Large intestine (tissue), 3 donors: ENCODE results near the gene ZSWIM7. TPM values are rescaled to one million over a fixed set of nuclear protein-coding genes. Genes with fewer than 3 reads are reported as not detected.

ENCODE experiments used
- DNase-seq, 2 donors: peaks; one replicate each; pipeline versions ENCODE4 v3.0.0 to v3.0.0-alpha.2; 2013
- H3K27ac ChIP-seq: one replicate; pipeline ENCODE4 v1.5.1; 2013; ENCODE audit warnings: low read length
- H3K27me3 ChIP-seq: 2 replicates; pipeline ENCODE4 v1.6.1; 2013; ENCODE audit warnings: low read length; ENCODE audit not compliant: control insufficient read depth, insufficient read depth
- H3K36me3 ChIP-seq: 2 replicates; pipeline ENCODE4 v1.6.1; 2013; ENCODE audit warnings: low read length; ENCODE audit not compliant: control insufficient read depth, insufficient read depth
- H3K4me1 ChIP-seq: one replicate; pipeline ENCODE4 v1.6.1; 2013; ENCODE audit warnings: low read length; ENCODE audit not compliant: control insufficient read depth, insufficient read depth
- H3K4me3 ChIP-seq: one replicate; pipeline ENCODE4 v1.5.1; 2013; ENCODE audit warnings: low read length
- H3K9me3 ChIP-seq: one replicate; pipeline ENCODE4 v1.6.1; 2013; ENCODE audit warnings: mild to moderate bottlenecking, low read depth, low read length, moderate library complexity; ENCODE audit not compliant: control insufficient read depth
- WGBS: methylation state at CpG from one replicate; pipeline ENCODE4 v1.1.5; 2013; ENCODE audit warnings: low lambda C conversion rate; ENCODE audit not compliant: insufficient coverage; 5-methylcytosine and 5-hydroxymethylcytosine counted together
- polyA plus RNA-seq: library from polyadenylated mRNA; unstranded; fragments of 120-200 nt; gene quantifications from one replicate; pipeline ENCODE4 v1.2.1, GENCODE V29; 2013

The ZSWIM7 gene
- polyA plus RNA-seq, 1 donor, result 31.6 TPM

DNA sequence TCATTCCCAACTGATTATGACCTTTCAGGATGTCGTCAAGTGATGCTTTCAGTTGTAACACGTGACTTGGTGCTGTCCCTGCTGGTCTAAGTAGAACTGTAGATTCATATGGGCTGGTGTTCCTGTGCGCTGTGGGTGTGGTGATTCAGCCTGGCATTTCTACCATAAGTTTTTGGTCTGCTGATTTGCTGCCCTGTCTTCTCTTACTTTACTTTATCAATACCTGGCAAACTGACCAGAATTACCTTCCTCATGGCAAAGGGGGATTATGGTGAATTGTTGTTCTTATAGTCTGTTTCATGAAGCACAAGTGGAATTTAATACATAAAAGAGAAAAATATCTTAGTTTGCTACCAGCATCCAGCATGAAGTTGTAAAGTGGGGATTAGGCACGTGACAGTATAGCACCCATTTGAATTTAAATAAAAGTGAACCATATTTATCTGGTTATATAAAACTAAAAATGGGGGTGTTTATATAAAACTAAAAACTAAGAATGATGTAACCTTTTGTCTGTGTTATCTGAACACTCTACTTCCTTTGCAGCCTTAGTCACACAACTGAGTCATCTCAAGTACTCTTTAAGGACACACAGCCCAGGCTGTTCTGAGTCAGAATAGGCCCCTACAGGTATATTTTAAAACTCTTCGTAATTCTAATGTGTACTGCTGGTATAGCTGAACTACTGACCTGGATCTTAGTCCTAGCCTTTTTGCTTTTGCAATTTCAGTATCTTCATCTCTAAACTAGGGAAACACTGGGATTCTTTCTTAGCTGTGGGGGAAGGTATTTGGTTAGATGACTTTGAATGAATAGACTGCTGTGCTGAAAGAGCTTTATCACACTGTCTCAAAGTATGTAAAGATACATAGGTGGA, 28.4 kb upstream of the ZSWIM7 start:
- H3K9me3 ChIP-seq, result no peaks in the 10 kb centered on the region
- no peak overlapping the region for H3K4me3 ChIP-seq
- H3K4me1 ChIP-seq, result no peaks in the 10 kb centered on the region
- H3K27me3 ChIP-seq, result no peaks in the 10 kb centered on the region
- DNase-seq, result no peak
- 100% methylated on average over 1 of the region's 5 CpGs for WGBS
- H3K36me3 ChIP-seq, result peaks cover 72% of the 10 kb centered on the region
- H3K27ac ChIP-seq, result no peak overlapping the region

DNA sequence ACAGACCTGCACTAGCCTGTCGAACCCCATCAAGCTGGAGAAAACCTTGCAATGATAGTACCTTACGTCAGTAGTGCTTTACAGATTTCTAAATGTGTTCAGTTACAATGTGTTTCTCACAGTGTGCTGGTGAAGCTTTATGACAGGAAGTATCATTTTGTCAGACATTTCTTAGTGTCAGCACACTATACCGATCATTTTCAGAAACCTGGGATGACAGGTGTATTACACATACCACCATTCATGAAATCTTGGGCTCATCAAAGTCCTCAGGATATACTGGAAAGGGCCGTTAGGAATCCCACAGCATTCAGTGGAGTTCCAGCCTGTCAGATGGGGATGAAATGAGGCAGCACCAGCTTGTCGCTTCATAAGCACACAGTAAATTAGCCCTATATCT, 27.4 kb upstream of the ZSWIM7 start:
- Histone ChIP-seq H3K4me3 (no peak overlapping the region), H3K27me3 (no peaks in the 10 kb centered on the region), H3K36me3 (peaks cover 63% of the 10 kb centered on the region), H3K4me1 (no peaks in the 10 kb centered on the region), H3K27ac (no peak overlapping the region), H3K9me3 (no peaks in the 10 kb centered on the region)
- WGBS, result no CpG with 5 or more reads among the region's 5 CpGs
- DNase-seq, result no peak

DNA sequence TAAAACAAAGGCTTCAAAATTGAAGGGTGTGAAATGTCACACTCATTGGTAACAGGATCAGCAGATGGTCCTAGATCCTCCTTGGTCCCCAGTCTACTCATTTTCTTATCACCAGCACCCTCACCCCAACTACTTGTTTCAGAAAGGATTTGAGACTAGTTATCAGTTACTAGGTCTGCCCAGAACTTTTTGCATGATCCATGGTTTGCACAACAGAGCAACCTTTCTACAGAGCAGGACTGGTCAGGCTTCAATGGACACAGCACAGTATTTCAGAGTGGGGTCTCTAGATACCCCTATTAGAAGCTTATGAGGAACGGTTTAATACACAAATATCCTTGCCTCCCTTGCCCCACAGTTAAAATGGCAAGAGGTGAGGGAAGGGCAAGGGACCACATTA, 25.7 kb upstream of the ZSWIM7 start:
- Histone ChIP-seq H3K4me1 (no peaks in the 10 kb centered on the region), H3K36me3 (peaks cover 63% of the 10 kb centered on the region), H3K27me3 (no peaks in the 10 kb centered on the region), H3K4me3 (no peak overlapping the region), H3K9me3 (no peaks in the 10 kb centered on the region), H3K27ac (no peak overlapping the region)
- WGBS, result no CpG with 5 or more reads among the region's 1 CpG
- no peak for DNase-seq

DNA sequence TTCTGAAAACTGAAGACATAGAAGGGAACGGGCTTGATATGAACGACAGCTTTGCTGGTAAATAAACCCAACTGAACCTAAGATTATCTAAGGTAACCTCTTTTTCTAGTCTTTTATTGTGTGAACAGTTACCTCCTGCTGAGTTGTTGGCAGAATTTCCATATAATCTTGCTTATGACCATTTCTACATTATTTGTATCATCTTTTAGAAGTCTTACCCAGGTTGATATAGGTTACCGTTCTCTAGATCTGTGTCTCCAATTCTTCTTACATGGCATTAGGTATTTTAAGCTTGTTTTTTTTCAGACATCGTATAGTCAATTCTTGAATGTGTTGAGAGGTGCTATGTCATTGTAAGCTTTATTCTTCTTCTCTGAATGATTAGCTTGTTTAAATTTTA, 24.4 kb upstream of the ZSWIM7 start:
- H3K4me1 ChIP-seq, result no peaks in the 10 kb centered on the region
- H3K36me3 ChIP-seq, result peaks cover 61% of the 10 kb centered on the region
- WGBS, result 94% methylated on average over 2 of the region's 4 CpGs
- H3K9me3 ChIP-seq, result no peaks in the 10 kb centered on the region
- H3K27me3 ChIP-seq, result no peaks in the 10 kb centered on the region
- no peak overlapping the region for H3K4me3 ChIP-seq
- H3K27ac ChIP-seq, result no peak overlapping the region
- no peak for DNase-seq

DNA sequence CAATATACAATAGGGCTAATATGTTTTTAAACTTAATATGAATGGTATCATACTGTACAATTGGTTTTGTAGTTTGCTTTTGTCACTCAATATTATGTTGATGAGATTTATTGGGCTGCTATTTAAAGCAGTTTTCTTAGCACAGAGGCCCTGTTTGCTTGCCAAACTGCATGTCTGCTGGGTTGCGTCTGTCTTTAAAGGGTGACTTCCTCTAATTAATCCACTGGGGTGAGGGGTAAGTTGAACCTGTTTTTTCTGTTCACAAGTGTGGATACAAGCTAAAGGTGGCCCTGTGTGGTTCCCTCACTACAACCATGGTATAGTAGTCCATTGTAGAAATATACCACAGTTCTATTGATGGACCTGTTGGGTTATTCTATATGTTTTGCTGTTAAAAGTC, 19.8 kb upstream of the ZSWIM7 start:
- peaks cover 37% of the 10 kb centered on the region for H3K36me3 ChIP-seq
- WGBS, result no CpG with 5 or more reads among the region's 1 CpG

DNA sequence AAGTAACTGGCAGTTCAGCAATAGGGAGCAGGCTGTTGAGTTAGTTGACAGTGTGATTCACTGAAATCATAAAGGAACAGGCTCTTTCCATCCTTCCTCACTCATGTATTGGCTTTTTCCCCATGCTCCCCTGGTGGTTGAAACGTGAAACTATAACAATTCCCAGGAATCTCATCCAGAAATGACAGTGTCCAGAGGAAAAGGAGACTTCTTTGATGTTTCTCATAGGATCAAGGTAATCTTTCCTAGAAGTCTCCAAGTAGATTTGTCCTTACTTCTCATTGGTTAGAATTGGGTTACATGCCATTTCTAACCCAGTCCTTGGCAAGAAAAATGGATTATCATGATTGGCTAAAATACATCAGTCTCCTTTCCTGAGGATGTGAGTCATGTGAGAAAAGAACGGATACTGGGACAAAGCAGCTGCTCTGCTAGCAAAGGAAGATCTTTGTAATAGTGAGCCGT, 14.5 kb upstream of the ZSWIM7 start:
- H3K27me3 ChIP-seq, result no peaks in the 10 kb centered on the region
- DNase-seq, result peak in 1 of 2 donors; percentile 20

More for the DNA sequence above, 19.8 kb upstream of the ZSWIM7 start:
- Histone ChIP-seq H3K4me3 (no peak overlapping the region), H3K27ac (no peak overlapping the region), H3K9me3 (no peaks in the 10 kb centered on the region), H3K27me3 (no peaks in the 10 kb centered on the region), H3K4me1 (no peaks in the 10 kb centered on the region)
- DNase-seq, result no peak

DNA sequence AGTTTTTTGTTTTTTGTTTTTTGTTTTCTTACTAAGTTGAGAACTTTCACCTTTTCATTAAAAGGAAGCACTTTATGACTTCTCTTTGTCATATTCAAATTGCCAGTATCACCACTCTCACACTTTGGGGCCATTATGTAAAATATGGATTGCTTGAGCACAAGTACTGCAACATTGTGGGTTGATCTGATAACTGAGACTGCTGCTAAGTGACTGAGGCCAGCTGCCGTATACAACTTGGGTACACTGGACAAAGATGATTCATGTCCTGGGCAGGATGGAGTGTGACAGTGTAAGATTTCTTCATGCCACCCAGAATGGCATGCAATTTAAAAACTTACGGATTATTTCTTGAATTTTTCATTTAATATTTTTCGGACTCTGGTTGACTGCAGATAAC, 7.9 kb upstream of the ZSWIM7 start:
- Histone ChIP-seq H3K27ac (no peak overlapping the region), H3K9me3 (no peaks in the 10 kb centered on the region), H3K4me1 (no peaks in the 10 kb centered on the region), H3K27me3 (no peaks in the 10 kb centered on the region), H3K36me3 (peaks cover 62% of the 10 kb centered on the region), H3K4me3 (no peak overlapping the region)
- WGBS, result no CpG with 5 or more reads among the region's 3 CpGs
- no peak for DNase-seq

More for the DNA sequence above, 14.5 kb upstream of the ZSWIM7 start:
- Histone ChIP-seq H3K4me1 (no peaks in the 10 kb centered on the region), H3K27ac (no peak overlapping the region), H3K4me3 (no peak overlapping the region), H3K36me3 (peaks cover 35% of the 10 kb centered on the region), H3K9me3 (no peaks in the 10 kb centered on the region)
- WGBS, result 83% methylated on average over 2 of the region's 3 CpGs

DNA sequence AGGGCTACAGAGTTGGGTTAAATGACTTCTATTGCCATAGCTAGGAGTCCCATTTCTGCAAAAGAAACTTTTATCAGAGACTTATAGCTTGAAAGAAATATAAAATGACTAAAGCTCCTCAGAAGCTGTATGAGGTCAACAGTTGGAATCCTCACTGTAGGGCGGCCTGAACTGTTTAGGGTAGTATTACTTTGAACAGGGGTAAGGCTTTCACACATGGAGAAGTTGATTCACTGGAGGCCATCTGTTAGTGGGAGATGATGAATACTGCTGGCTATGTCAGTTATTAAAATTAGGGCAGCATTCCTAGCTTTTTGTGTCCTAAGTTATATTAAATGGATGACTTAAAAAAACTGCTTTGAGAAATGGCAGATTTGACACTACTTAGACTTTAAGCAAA, 6.1 kb upstream of the ZSWIM7 start:
- WGBS, result no CpG with 5 or more reads among the region's 1 CpG
- no peak for DNase-seq
- H3K4me3 ChIP-seq, result no peak overlapping the region
- H3K36me3 ChIP-seq, result peaks cover 71% of the 10 kb centered on the region
- H3K27me3 ChIP-seq, result no peaks in the 10 kb centered on the region
- peaks cover 7% of the 10 kb centered on the region for H3K4me1 ChIP-seq
- peaks cover 7% of the 10 kb centered on the region for H3K9me3 ChIP-seq
- H3K27ac ChIP-seq, result no peak overlapping the region

DNA sequence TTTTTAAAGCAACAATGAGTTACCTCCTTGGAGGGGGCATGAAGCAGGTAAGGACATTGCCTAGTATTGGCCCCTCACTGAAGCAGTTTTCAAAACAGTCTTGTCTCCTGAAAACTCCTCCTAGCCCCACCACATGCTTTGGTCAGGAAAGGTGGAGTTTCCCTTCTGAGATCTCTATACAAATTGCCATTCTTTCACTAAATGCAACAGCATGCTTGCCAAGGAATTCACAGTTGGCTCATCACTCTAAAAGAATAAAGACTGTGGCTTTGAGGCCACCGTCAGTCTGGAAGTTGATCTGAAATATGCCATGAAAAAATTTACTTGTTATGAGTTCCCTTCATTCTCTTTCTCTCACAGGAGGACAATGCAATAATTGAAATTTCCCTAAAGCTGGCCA, 4.3 kb upstream of the ZSWIM7 start:
- Histone ChIP-seq H3K9me3 (peaks cover 9% of the 10 kb centered on the region), H3K4me1 (peaks cover 7% of the 10 kb centered on the region), H3K27me3 (no peaks in the 10 kb centered on the region), H3K36me3 (peaks cover 68% of the 10 kb centered on the region), H3K27ac (no peak overlapping the region), H3K4me3 (no peak overlapping the region)
- WGBS, result no CpG with 5 or more reads among the region's 1 CpG
- no peak for DNase-seq

DNA sequence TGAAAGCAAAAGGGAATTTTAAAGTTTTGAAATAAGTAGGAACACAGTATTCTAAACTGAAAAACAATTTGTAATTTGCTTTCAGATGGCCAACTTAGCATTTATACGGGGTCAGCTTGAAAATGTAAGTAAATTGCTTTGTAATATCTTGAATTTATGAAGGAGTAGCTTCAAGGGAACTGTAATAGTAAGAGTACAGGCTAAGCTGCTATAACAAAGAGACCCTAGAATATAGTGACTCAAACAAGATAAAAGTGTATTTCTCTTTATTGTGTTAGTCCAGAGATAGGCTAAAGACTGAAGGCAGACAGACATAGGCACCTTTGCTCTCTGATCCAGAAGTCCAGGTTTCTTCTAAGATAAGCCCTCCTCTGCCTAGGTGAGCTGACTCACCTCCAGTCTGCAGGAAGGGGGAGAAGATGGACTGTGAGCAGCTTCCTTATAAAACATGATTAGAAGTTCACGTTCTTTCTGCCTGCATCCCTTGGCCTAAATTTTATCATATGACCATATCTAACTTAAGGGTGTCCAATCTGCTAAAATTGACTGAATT, 3.3 kb upstream of the ZSWIM7 start:
- no peak overlapping the region for H3K4me3 ChIP-seq
- peak overlapping the region; percentile 14 for H3K27ac ChIP-seq
- peaks cover 7% of the 10 kb centered on the region for H3K4me1 ChIP-seq
- no peaks in the 10 kb centered on the region for H3K27me3 ChIP-seq
- H3K36me3 ChIP-seq, result peaks cover 57% of the 10 kb centered on the region
- no CpG with 5 or more reads among the region's 2 CpGs for WGBS
- DNase-seq, result peak; percentile 63 to 82
- peaks cover 9% of the 10 kb centered on the region for H3K9me3 ChIP-seq
